CD14-positive monocyte (primary cell): ENCODE data around the gene NR2F6. TPM values are rescaled to one million over a fixed set of nuclear protein-coding genes. Genes with fewer than 3 reads are reported as not detected.

Experiments used
- DNase-seq, 3 donors: peaks; one replicate each; pipeline ENCODE4 v3.0.0-alpha.2; 2011 to 2022
- H2AFZ ChIP-seq: 2 replicates; pipeline ENCODE4 v1.6.0; 2012; ENCODE audit warnings: mild to moderate bottlenecking, low read depth, low read length, inconsistent platforms; ENCODE audit not compliant: insufficient read depth, poor library complexity, severe bottlenecking
- H3K27ac ChIP-seq, 2 donors: 1 replicate in 1 of 2; 2 replicates in 1 of 2; pipeline ENCODE4 v1.5.1; 2012 to 2013; ENCODE audit warnings: low read length in 2 of 2, control low read depth in 1 of 2, inconsistent platforms in 1 of 2, low read depth in 1 of 2, mild to moderate bottlenecking in 1 of 2
- H3K27me3 ChIP-seq, 2 donors: one replicate each; pipeline versions ENCODE4 v1.6.0 to v1.6.1; 2011 to 2013; ENCODE audit warnings: low read length in 2 of 2; ENCODE audit not compliant: control insufficient read depth in 2 of 2, insufficient read depth in 2 of 2
- H3K36me3 ChIP-seq, 2 donors: replicated peaks in 1 of 2; 1 replicate in 1 of 2; 2 replicates in 1 of 2; pipeline versions ENCODE4 v1.5.1 to v1.6.1; 2012 to 2013; ENCODE audit warnings: low read length in 2 of 2, control low read depth in 1 of 2, inconsistent platforms in 1 of 2, mild to moderate bottlenecking in 1 of 2; ENCODE audit not compliant: insufficient read depth in 2 of 2, control insufficient read depth in 1 of 2
- H3K4me1 ChIP-seq, 2 donors: 1 replicate in 1 of 2; 2 replicates in 1 of 2; pipeline versions ENCODE4 v1.5.1 to v1.6.1; 2012 to 2013; ENCODE audit warnings: low read length in 2 of 2, control low read depth in 1 of 2, inconsistent platforms in 1 of 2, mild to moderate bottlenecking in 1 of 2, moderate library complexity in 1 of 2; ENCODE audit not compliant: insufficient read depth in 2 of 2, control insufficient read depth in 1 of 2
- H3K4me2 ChIP-seq: replicated peaks from 2 replicates; pipeline ENCODE3; 2012; ENCODE audit warnings: low read length, moderate library complexity, mild to moderate bottlenecking; ENCODE audit not compliant: poor library complexity, severe bottlenecking; ENCODE audit errors: extremely low read depth
- H3K4me3 ChIP-seq, 3 experiments: fragments of 200-600 bp in 1 of 3; sonication (generic) in 1 of 3; replicated peaks in 1 of 3; 1 replicate in 2 of 3; 2 replicates in 1 of 3; pipeline ENCODE4 v1.5.1; 2011 to 2013; ENCODE audit warnings: low read length in 3 of 3, mild to moderate bottlenecking in 3 of 3, control low read depth in 2 of 3, low read depth in 2 of 3, inconsistent platforms in 1 of 3, moderate library complexity in 1 of 3
- H3K79me2 ChIP-seq: 2 replicates; pipeline ENCODE4 v1.6.0; 2012; ENCODE audit warnings: mild to moderate bottlenecking, control low read depth, inconsistent platforms, low read length, moderate library complexity; ENCODE audit not compliant: insufficient read depth
- H3K9ac ChIP-seq: 2 replicates; pipeline ENCODE4 v1.6.0; 2017; ENCODE audit warnings: low read length, mild to moderate bottlenecking; ENCODE audit not compliant: insufficient read depth, poor library complexity, severe bottlenecking
- H3K9me3 ChIP-seq, 2 donors: replicated peaks in 1 of 2; 1 replicate in 1 of 2; 2 replicates in 1 of 2; pipeline versions ENCODE4 v1.5.1 to v1.6.1; 2012 to 2013; ENCODE audit warnings: low read length in 2 of 2, control low read depth in 1 of 2; ENCODE audit not compliant: control insufficient read depth in 1 of 2, insufficient read depth in 1 of 2
- H4K20me1 ChIP-seq: 2 replicates; pipeline ENCODE4 v1.6.0; 2012; ENCODE audit warnings: mild to moderate bottlenecking, low read length, control low read depth, moderate library complexity; ENCODE audit not compliant: insufficient read depth
- H3K27ac Mint-ChIP-seq, 7 donors: one replicate each; pipeline ENCODE4 v1.8.0; 2020; ENCODE audit warnings: mild to moderate bottlenecking in 7 of 7, mixed read lengths in 7 of 7, moderate library complexity in 6 of 7, inconsistent platforms in 2 of 7
- H3K27me3 Mint-ChIP-seq, 3 donors: one replicate each; pipeline ENCODE4 v1.8.0; 2021 to 2022; ENCODE audit warnings: low read depth in 3 of 3, mild to moderate bottlenecking in 3 of 3, mixed read lengths in 3 of 3, moderate library complexity in 3 of 3, inconsistent platforms in 1 of 3
- H3K36me3 Mint-ChIP-seq, 2 donors: one replicate each; pipeline ENCODE4 v1.8.0; 2020; ENCODE audit warnings: mixed read lengths in 2 of 2, inconsistent platforms in 1 of 2, mild to moderate bottlenecking in 1 of 2
- H3K4me1 Mint-ChIP-seq: one replicate; pipeline ENCODE4 v1.8.0; 2020; ENCODE audit warnings: mild to moderate bottlenecking, mixed read lengths
- H3K4me3 Mint-ChIP-seq, 2 donors: one replicate each; pipeline ENCODE4 v1.8.0; 2020; ENCODE audit warnings: mild to moderate bottlenecking in 2 of 2, mixed read lengths in 2 of 2, moderate library complexity in 1 of 2
- H3K9me3 Mint-ChIP-seq, 7 donors: one replicate each; pipeline ENCODE4 v1.8.0; 2020 to 2022; ENCODE audit warnings: mixed read lengths in 7 of 7, mild to moderate bottlenecking in 6 of 7, moderate library complexity in 6 of 7, inconsistent platforms in 2 of 7
- CTCF ChIP-seq: fragments of 200-600 bp; IDR thresholded peaks from one replicate; pipeline ENCODE4 v1.8.0; 2022; ENCODE audit warnings: antibody characterized with exemption, mild to moderate bottlenecking
- WGBS: methylation state at CpG from one replicate; pipeline ENCODE4 v1.1.5; 2013; ENCODE audit warnings: missing lambda C conversion rate; ENCODE audit not compliant: insufficient coverage; 5-methylcytosine and 5-hydroxymethylcytosine counted together
- intact Hi-C, 2 donors: fragments of 100-400 bp; cut with micrococcal nuclease; formaldehyde crosslinking; loops; one replicate each; pipeline versions ENCODE4 v1.15.0 to v1.15.1; 2023
- polyA plus RNA-seq, 3 donors: library from polyadenylated mRNA; depleted of rRNA in 1 of 3; unstranded in 2 of 3; stranded (reverse) in 1 of 3; fragments of 300-500 nt in 2 of 3; fragments of >200 nt in 1 of 3; fragmentation: Illumina TruSeq in 2 of 3; gene quantifications; 1 replicate in 2 of 3; 2 replicates in 1 of 3; pipeline ENCODE4 v1.2.3, GENCODE V29; 2012 to 2021

NR2F6 gene
- polyA plus RNA-seq, 3 donors, result 0.87 to 5.1 (median 1.7) TPM

- Mint-ChIP-seq H3K36me3 (peaks cover 88 to 97% of the 10 kb centered on the region in 2 donors), H3K27ac (peak overlapping the region in 3 of 7 donors; percentile 47 to 64 (median 59)), H3K9me3 (no peaks in the 10 kb centered on the region), H3K27me3 (peaks cover 0 to 1% (median 0%) of the 10 kb centered on the region in 3 donors), H3K4me1 (no peaks in the 10 kb centered on the region), H3K4me3 (no peak overlapping the region)
- Histone ChIP-seq H2AFZ (no peak overlapping the region), H4K20me1 (peaks cover 51% of the 10 kb centered on the region), H3K36me3 (peaks cover 89 to 100% of the 10 kb centered on the region in 2 donors), H3K4me1 (no peaks in the 10 kb centered on the region), H3K79me2 (no peaks in the 10 kb centered on the region), H3K9ac (no peak overlapping the region), H3K9me3 (no peaks in the 10 kb centered on the region), H3K27me3 (no peaks in the 10 kb centered on the region), H3K27ac (peak overlapping the region in 1 of 2 donors; percentile 27), H3K4me2 (no peak overlapping the region), H3K4me3 (no peak overlapping the region)
- 84% methylated on average over 8 of the region's 9 CpGs for WGBS
- intact Hi-C loops, result loop anchor here in 1 of 2 donors (5.0 kb wide), 1 partner anchor 35 kb away; no protein-coding TSS in a partner anchor
- no peak for TF ChIP-seq CTCF
- DNase-seq, result no peak
These were observed 43.5 kb downstream of the NR2F6 start for GRCh38 chr19:17202249-17202648.

- Mint-ChIP-seq H3K4me1 (no peaks in the 10 kb centered on the region), H3K4me3 (no peak overlapping the region), H3K27me3 (peaks cover 0 to 3% (median 0%) of the 10 kb centered on the region in 3 donors), H3K9me3 (no peaks in the 10 kb centered on the region), H3K36me3 (peaks cover 88 to 99% of the 10 kb centered on the region in 2 donors), H3K27ac (peak overlapping the region in 2 of 7 donors; percentile 42 to 48)
- Histone ChIP-seq H3K36me3 (peaks cover 81 to 99% of the 10 kb centered on the region in 2 donors), H3K4me1 (no peaks in the 10 kb centered on the region), H3K4me2 (no peak overlapping the region), H3K27me3 (no peaks in the 10 kb centered on the region), H2AFZ (no peak overlapping the region), H3K4me3 (no peak overlapping the region), H3K79me2 (no peaks in the 10 kb centered on the region), H3K9me3 (no peaks in the 10 kb centered on the region), H3K9ac (no peak overlapping the region), H4K20me1 (peaks cover 56% of the 10 kb centered on the region), H3K27ac (no peak overlapping the region)
- WGBS, result 94% methylated on average over 15 of the region's 16 CpGs
- no peak for TF ChIP-seq CTCF
- DNase-seq, result no peak
- intact Hi-C loops, result loop anchor here in 1 of 2 donors (5.0 kb wide), 1 partner anchor 37 kb away; no protein-coding TSS in a partner anchor
These were observed 45.2 kb downstream of the NR2F6 start for GRCh38 chr19:17200408-17201079.
